Right lung (tissue), 5 donors: Measurements from ENCODE around the gene MAN2C1. TPM values are rescaled to one million over a fixed set of nuclear protein-coding genes. Genes with fewer than 3 reads are reported as not detected.
"Not testable (repeated sequence)": the region's sequence is repeated elsewhere in the genome, so short reads cannot be mapped to it uniquely, and the experiment has no call there.

Source experiments
- DNase-seq, 2 donors: peaks; one replicate each; pipeline ENCODE4 v3.0.0-alpha.2; 2013
- polyA plus RNA-seq, 5 donors: library from polyadenylated mRNA; unstranded; fragments of 120-200 nt; gene quantifications; one replicate each; pipeline versions ENCODE4 v1.2.1 to v1.2.3, GENCODE V29; 2013; ENCODE audit warnings: inconsistent platforms in 1 of 5, low replicate concordance in 1 of 5; ENCODE audit not compliant: insufficient read length in 5 of 5, insufficient read depth in 1 of 5

The MAN2C1 gene
- polyA plus RNA-seq, 5 donors, result 118 to 221 (median 170) TPM

DNA sequence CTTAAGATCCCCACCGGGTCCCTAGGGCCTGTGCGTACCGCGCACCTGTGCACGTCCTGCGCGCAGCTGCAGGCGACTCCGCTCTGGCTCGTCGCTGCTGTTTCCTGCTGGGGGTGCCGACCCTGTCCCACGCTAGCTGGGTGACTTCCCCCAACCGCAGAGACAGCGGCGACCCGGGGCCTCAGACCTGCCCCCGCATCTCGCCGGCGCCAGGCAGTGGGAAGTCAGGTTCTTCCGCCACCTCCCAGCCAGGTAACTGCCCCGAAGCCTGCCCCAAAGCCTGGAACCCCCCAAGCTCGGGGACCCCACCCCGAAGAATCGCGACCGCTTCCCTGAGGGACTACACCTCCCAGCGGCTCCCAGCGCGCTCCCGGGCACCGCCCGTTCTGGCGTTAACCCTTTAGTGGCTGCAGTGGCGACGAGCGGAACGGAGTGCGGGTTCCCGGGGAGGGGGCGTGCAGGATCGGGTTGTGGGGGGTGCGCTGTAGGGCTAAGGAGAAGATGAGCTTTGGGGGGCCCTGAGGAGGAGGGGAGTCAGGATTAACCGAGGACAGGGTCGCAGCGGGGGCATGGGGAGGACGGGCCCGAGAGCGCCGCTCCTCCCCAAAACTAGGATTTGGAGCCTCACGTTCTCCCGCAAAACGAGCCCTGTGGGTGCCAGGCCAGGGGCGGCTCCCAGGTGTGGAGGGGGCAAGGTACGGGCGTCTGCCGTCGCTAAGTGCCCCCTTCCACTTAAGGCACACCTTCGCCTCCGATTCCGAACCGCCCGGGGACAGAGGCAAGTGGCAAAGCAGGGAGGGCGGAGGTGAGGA, 21.0 kb downstream of the MAN2C1 start:
- peak in 1 of 2 donors; percentile 45 for DNase-seq

GRCh38 chr15:75346796-75347221, 21.6 kb downstream of the MAN2C1 start, which contains the start of gene NEIL1:
NEIL1 (plus strand) TSS chr15:75347039; CDS start chr15:75348906, 1,867 bp downstream.
- DNase-seq, result no peak

DNA sequence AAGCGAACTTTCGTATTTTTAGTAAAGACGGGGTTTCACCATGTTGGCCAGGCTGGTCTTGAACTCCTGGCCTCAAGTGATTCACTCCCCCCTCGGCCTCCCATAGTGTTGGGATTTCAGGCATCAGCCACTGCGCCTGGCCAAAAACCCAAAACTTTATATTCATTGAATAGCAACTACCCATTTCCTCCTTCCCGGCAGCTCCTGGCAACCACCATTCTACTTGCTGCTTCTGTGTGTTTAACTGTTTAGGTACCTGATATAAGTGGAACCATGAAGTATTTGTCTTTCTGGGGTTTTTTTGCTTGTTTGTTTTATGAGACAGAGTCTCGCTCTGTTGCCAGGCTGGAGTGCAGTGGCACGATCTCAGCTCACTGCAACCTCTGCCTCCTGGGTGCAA, 24.5 kb downstream of the MAN2C1 start:
- not testable (repeated sequence) for DNase-seq

DNA sequence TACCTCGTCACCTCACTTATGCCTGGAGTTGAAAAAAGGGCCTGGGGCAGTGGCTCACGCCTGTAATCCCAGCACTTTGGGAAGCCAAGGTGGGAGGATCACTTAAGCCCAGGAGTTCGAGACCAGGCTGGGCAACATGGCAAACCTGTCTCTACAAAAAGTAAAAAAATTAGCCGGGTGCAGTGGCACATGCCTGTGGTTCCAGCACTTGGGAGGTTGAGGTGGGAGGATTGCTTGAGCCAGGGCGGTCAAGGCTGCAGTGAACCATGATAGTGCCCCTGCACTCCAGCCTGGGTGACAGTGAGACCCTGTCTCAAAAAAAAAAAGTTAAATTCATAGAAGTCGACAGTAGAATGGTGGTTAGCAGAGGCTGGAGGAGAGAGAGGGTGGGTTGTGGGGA, 26.2 kb downstream of the MAN2C1 start:
- no peak for DNase-seq

DNA sequence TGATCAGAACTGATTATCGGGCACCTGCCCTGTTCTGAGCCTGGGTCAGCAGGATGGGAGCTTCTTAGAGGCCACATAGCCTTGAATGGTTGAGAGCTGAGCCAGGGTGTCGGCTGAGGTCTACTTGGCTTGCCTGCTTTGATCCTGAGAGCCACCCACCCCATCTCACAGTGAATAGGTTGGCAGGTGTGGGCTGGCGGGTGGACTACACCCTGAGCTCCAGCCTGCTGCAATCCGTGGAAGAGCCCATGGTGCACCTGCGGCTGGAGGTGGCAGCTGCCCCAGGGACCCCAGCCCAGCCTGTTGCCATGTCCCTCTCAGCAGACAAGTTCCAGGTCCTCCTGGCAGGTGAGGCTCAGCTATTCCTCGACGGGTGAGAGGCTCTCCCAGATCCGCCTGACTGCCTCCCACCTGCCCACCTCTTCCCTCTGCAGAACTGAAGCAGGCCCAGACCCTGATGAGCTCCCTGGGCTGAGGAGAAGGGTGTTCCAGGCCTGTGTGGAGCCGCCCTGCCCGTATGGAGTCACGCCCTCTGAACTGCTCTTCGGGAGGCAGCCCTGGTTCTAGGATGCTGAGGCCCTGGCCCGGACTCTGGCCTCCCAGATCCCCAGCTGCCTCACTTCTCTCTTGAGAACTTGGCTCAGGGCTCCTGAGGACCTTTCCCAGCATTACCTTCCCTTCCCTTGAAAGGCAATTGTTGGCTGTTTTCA, 28.7 kb downstream of the MAN2C1 start:
- no peak for DNase-seq

DNA sequence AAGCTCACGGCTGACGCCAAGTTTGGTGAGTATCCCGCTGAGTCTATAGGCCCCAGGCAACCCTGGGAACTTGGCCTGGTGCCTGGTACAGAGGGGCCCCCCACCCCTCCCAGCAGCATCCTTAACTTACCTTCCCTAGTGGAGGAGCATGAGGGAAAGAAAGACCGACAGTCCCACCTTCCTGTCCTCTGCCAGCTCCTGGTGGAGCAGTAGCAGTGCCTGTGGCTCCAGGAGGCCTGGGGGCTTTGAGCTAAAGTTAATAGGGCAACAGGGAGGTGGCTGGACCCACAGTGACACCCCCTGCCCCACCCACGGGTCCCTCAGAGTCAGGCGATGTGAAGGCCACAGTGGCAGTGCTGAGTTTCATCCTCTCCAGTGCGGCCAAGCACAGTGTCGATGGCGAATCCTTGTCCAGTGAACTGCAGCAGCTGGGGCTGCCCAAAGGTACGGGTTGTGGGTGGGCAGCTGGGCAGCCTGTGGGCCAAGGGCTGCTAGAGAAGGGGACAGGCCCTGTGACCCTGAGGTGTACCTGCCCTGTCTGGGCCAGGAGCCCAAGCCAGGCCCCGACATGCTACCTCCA, 29.7 kb downstream of the MAN2C1 start:
- DNase-seq, result no peak

DNA sequence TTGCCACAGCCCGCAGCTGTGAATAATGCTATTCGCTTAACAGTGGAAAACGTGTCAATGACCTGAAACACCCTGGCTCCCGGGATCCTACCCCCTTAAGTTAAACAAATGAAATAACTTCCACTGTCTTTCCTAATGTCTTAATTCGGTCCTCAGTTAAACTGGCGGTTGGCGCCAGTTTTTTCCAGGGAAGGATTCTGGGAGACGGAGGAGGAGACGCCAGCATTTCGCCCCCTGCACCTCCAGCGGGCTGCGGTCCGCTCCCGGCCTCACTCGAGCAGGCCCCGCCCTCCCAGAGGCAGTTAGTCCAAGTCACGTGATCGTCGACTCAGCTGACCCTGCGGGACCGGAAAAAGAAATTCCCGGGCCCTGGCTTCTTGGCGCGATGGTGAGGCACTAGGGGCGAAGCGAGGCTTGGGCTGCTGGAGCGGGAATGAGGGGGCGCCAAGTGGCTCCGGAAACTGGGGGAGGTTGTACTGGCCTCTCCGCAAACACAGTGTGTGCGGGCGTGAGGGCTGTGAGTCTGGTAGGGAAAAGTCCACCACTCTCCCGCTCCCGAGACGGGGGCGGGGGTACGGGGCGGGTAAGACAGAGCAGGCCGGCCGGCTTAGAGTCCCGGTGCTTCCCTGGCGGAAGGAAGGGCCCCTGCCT, 32.6 kb downstream of the MAN2C1 start, which contains the start of gene COMMD4:
TSS of gene COMMD4 (plus strand) at position 359 of the 651 bp plus-strand sequence. CDS start at position 386, 27 bp downstream.
- peak; percentile 90 to 93 for DNase-seq

- no peak for DNase-seq
Measured at GRCh38 chr15:75335313-75335704, 33.1 kb downstream of the MAN2C1 start.

- not testable (repeated sequence) for DNase-seq
Measured at GRCh38 chr15:75333654-75334419, 34.6 kb downstream of the MAN2C1 start.

DNA sequence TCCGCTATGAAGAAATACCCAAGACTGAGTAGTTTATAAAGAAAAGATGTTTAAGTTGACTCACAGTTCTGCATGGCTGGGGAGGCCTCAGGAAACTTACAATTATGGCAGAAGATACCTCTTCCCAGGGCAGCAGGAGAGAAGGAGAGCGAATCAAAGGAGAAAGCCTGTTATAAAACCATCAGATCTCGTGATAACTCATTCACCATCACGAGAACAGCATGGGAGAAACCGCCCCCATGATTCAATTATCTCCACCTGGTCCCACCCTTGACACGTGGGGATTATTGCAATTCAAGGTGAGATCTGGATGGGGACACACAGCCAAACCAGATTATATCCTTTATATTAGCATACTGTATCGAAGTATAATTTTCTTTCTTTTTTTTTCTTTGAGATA, 36.3 kb downstream of the MAN2C1 start:
- DNase-seq, result not testable (repeated sequence)

DNA sequence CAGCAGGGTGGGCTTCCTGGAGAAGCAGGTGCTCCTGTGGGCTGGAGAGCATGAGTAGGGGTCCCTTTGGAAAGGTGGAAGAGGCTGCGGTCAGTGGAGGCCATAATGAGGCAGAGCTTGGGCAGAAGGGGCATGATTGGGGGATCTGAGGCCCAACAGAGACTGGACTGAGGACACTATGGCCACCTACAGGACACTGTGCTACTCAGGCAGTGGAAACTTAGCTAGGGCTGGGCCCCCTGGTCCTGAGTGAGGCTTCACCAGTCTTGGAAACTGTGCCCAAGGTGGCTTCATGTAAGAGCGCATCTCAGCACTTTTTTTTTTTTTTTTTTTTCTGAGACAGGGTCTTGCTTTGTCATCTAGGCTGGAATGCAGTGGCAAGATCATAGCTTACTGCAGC, 38.8 kb downstream of the MAN2C1 start:
- no peak for DNase-seq

- DNase-seq, result no peak
Measured at GRCh38 chr15:75328493-75329314, 39.7 kb downstream of the MAN2C1 start.

GRCh38 chr15:75327491-75327890, 40.9 kb downstream of the MAN2C1 start:
- DNase-seq, result no peak

DNA sequence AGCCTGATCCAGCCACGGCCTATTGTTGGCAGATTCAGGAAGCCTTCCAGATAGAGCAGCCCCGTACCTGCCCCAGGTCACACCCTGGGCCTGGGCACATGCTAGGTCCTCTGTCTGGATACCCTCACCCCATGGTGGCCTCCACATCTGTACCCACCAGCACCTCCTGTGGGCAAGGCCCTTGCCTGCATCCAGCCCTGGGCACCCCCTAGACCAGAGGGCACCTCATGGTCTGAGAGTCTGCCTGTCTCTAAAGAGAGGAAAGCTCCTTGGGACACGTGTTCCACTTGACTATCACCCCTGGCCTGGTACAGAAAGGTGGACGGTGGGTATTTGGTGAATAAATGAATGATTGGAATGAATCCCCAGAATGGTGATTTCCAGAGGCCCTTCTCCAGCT, 41.4 kb downstream of the MAN2C1 start:
- DNase-seq, result no peak

DNA sequence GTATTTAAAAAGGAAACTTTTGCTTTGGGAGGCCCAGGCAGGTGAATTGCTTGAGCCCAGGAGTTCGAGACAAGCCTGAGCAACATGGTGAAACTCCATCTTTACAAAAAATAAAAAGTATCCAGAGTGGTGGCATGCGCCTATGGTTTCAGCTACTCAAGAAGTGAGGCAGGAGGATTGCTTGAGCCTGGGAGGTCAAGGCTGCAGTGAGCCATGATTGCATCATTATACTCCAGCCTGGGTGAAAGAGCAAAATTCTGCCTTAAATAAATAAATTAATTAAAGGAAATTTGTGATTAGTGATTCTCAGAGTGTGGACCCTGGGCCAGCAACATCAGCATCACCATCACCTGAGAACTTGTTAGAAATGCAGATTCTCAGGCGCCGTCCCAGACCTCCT, 42.5 kb downstream of the MAN2C1 start:
- DNase-seq, result no peak

DNA sequence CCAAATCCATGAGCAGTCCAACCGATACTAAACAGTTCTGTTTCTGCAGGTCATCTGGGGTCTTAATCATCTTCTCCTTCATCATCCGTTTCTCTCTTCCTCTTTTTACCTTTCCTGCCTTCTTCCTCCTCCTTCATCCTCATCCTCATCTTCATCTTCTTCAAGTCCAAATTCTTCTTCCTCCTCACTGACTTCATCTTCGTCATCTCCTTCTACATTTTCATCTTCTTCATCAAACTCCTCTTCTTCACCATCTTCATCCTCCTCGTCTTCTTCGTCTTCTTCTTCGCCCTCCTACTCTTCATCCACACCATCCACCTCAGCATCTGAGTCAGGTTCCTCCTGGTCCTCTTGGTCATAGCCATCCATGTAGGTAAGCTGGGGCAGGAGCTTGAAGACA, 46.7 kb downstream of the MAN2C1 start:
- no peak for DNase-seq

DNA sequence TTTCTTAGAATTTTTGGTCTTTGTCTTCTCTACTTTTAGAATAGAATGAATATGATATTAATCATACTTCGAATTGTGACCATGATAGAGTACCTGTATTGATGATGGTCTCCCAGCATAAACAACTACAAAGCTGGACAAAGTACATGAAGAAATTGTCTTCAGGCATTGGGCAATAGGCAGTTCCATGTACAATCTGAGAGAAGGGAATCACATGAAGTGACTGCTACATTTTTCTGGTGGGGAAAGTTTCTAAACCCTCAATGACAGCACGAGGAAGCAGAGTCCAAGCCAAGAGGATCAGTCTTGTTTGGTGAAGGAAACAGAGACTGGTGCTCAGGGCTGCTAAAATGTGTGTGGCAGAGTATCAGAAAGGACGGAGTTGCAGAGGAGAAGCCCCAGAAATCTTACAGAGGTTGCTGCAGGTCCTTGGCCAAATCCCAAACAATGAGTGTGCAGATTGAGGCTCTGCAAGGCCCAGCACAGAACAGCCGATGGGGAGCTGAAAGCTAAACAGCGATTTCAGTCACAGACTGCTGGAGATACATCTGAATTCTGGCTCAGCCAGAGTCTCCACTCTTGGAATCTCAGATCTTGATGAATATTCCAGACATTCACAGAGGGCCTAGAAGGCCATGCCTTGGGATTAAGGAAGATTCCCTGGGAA, 49.0 kb downstream of the MAN2C1 start:
- not testable (repeated sequence) for DNase-seq

- DNase-seq, result no peak
Measured at GRCh38 chr15:75314552-75315290, 53.7 kb downstream of the MAN2C1 start.
